Measurements from ENCODE around the gene TBL1X.

TBL1X gene

DNA sequence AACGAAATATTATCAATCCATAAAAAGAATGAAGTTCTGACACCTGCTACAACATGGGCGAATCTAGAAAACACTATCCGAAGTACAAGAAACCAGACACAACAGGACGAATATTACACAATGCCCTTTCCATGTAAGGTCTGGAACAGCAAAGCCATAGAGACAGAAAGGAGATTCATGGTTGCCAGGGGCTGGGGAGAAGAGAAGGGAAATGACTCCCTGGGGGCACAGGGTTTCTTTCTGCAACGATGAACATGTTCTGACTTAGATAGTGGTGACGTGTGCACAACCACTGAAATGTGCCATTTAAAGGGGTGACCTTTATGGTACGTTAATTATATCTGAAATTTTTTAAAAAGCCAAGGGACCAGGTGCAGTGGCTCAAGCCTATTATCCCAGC, 272.5 kb downstream of the TBL1X start:
- TF ChIP-seq, protein P1, sequence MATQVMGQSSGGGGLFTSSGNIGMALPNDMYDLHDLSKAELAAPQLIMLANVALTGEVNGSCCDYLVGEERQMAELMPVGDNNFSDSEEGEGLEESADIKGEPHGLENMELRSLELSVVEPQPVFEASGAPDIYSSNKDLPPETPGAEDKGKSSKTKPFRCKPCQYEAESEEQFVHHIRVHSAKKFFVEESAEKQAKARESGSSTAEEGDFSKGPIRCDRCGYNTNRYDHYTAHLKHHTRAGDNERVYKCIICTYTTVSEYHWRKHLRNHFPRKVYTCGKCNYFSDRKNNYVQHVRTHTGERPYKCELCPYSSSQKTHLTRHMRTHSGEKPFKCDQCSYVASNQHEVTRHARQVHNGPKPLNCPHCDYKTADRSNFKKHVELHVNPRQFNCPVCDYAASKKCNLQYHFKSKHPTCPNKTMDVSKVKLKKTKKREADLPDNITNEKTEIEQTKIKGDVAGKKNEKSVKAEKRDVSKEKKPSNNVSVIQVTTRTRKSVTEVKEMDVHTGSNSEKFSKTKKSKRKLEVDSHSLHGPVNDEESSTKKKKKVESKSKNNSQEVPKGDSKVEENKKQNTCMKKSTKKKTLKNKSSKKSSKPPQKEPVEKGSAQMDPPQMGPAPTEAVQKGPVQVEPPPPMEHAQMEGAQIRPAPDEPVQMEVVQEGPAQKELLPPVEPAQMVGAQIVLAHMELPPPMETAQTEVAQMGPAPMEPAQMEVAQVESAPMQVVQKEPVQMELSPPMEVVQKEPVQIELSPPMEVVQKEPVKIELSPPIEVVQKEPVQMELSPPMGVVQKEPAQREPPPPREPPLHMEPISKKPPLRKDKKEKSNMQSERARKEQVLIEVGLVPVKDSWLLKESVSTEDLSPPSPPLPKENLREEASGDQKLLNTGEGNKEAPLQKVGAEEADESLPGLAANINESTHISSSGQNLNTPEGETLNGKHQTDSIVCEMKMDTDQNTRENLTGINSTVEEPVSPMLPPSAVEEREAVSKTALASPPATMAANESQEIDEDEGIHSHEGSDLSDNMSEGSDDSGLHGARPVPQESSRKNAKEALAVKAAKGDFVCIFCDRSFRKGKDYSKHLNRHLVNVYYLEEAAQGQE (IDR thresholded peaks at IDR 0.05; ENCODE audit: insufficient read depth in 1 of 2, low read depth in 2 of 2, low read length in 2 of 2), result no peak
- TF ChIP-seq SIN3A (IDR thresholded peaks at IDR 0.05; ENCODE audit: borderline replicate concordance, insufficient read depth, low read length), result no peak
- TF ChIP-seq FOXP2 (optimal IDR thresholded peaks at IDR 0.05; ENCODE audit: borderline replicate concordance, extremely low read depth, extremely low read length, insufficient read depth), result no peak
- TF ChIP-seq TAF1 (IDR thresholded peaks at IDR 0.05; ENCODE audit: borderline replicate concordance, insufficient read depth, low read length), result no peak
- no peak for TF ChIP-seq POLR2AphosphoS5 (IDR thresholded peaks at IDR 0.05; ENCODE audit: low read depth, low read length)

DNA sequence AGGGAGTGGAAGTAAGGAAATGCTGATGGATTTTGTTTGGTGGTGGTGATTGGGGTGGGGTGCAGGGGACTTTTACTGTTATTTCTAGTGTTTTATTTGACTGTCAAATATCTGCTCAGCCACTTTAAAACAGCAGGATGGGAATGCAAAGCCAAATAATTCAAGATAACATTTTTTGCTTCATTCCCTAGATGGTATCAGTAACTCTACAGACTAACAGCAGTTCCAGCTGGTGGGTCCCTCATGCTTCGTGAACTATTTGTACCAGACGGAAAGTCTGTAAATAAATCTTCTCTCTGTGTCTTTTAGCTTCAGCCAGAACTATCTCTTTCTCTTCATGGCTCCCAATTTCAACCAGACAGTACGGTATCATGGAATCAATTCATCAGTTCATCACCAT, 273.3 kb downstream of the TBL1X start:
- no peak for TF ChIP-seq TAF1 (IDR thresholded peaks at IDR 0.05; ENCODE audit: borderline replicate concordance, insufficient read depth, low read length)
- TF ChIP-seq SIN3A (IDR thresholded peaks at IDR 0.05; ENCODE audit: borderline replicate concordance, insufficient read depth, low read length), result no peak
- TF ChIP-seq, protein P1 (IDR thresholded peaks at IDR 0.05; ENCODE audit: insufficient read depth in 1 of 2, low read depth in 2 of 2, low read length in 2 of 2), result no peak
- no peak for TF ChIP-seq POLR2AphosphoS5 (IDR thresholded peaks at IDR 0.05; ENCODE audit: low read depth, low read length)
- TF ChIP-seq FOXP2 (optimal IDR thresholded peaks at IDR 0.05; ENCODE audit: borderline replicate concordance, extremely low read depth, extremely low read length, insufficient read depth), result no peak

DNA sequence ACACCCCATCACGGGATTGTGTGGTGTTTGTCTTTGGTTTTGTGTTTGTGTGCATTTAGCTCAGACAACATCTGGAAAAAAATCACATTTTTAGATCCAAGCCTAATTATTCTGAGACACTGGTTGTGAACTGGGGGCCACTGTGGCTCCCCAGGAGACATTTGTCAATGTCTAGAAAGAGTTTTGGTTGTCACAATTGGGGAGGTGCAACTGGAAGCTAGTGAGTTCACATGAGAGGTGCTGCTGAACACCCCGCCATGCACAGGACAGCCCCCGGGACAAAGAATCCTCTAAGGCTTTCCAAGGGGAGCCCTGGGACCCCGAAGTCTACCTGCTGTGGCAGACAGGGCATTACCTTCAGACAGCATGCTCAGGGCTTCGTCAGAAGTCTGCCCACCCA, 274.3 kb downstream of the TBL1X start:
- TF ChIP-seq FOXP2 (optimal IDR thresholded peaks at IDR 0.05; ENCODE audit: borderline replicate concordance, extremely low read depth, extremely low read length, insufficient read depth) (no peak), SIN3A (IDR thresholded peaks at IDR 0.05; ENCODE audit: borderline replicate concordance, insufficient read depth, low read length) (no peak), POLR2AphosphoS5 (IDR thresholded peaks at IDR 0.05; ENCODE audit: low read depth, low read length) (no peak), TAF1 (IDR thresholded peaks at IDR 0.05; ENCODE audit: borderline replicate concordance, insufficient read depth, low read length) (no peak)
- TF ChIP-seq, protein P1 (IDR thresholded peaks at IDR 0.05; ENCODE audit: insufficient read depth in 1 of 2, low read depth in 2 of 2, low read length in 2 of 2), result no peak

DNA sequence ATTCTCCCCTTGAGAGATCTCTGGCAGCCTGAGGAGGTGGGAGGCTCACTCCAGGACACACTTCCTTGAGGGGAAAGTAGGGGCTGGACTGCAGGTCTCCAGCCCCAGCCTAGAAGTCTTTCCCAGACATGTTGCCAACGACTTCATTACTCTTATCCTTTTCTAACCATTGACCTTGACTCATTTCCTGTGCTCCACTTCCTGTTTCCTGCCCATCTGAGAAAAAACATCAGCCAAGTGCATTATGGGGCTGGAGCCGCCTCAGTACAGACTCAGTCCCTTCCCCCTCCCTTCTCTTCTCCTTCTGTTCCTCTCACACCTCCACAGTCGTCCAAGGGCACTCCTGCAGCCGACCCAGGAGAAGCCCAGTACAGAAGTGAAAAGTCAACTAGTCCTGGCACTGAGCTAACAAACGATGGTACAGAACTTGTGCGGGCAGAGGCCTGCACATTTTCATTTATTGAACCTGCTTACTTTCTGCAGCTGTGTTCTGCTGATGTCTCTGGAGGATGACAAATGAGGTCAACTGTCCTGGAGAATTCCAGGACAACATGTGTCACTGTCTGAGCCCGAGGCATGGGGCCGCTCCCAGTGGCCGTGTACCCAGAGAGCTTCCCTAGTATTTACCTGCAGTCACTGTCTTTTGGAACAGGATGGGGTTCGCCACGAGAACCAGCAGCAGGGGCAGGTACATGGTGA, 280.7 kb downstream of the TBL1X start:
- TF ChIP-seq FOXP2 (optimal IDR thresholded peaks at IDR 0.05; ENCODE audit: borderline replicate concordance, extremely low read depth, extremely low read length, insufficient read depth), result no peak
- TF ChIP-seq TAF1 (IDR thresholded peaks at IDR 0.05; ENCODE audit: borderline replicate concordance, insufficient read depth, low read length), result no peak
- TF ChIP-seq, protein P1 (IDR thresholded peaks at IDR 0.05; ENCODE audit: insufficient read depth in 1 of 2, low read depth in 2 of 2, low read length in 2 of 2), result no peak
- TF ChIP-seq SIN3A (IDR thresholded peaks at IDR 0.05; ENCODE audit: borderline replicate concordance, insufficient read depth, low read length), result no peak
- no peak for TF ChIP-seq POLR2AphosphoS5 (IDR thresholded peaks at IDR 0.05; ENCODE audit: low read depth, low read length)
